Smooth muscle cell (in vitro differentiated cells): ENCODE data around the gene RNF17. TPM values are rescaled to one million over a fixed set of nuclear protein-coding genes. Genes with fewer than 3 reads are reported as not detected.
"Not testable (repeated sequence)": the region's sequence is repeated elsewhere in the genome, so short reads cannot be mapped to it uniquely, and the experiment has no call there.

Source experiments
- DNase-seq: peaks from one replicate; lab custom pipeline; 2025; ENCODE audit not compliant: unreplicated experiment; lab: John Stamatoyannopoulos, UW
- H2AFZ ChIP-seq: fragments of 200-600 bp; sonication (generic); 2 replicates; pipeline ENCODE4 v1.6.0; 2016; ENCODE audit warnings: antibody characterized with exemption, low read depth, mild to moderate bottlenecking
- H3F3A ChIP-seq: fragments of 200-600 bp; sonication (generic); 2 replicates; pipeline ENCODE4 v1.6.0; 2017; ENCODE audit warnings: antibody characterized with exemption, low read depth
- H3K27ac ChIP-seq: fragments of 200-600 bp; sonication (generic); 2 replicates; pipeline ENCODE4 v1.5.1; 2016; ENCODE audit warnings: low read depth, mild to moderate bottlenecking
- H3K27me3 ChIP-seq: fragments of 200-600 bp; sonication (generic); 2 replicates; pipeline ENCODE4 v1.6.1; 2016; ENCODE audit warnings: low read depth, mild to moderate bottlenecking
- H3K36me3 ChIP-seq: fragments of 200-600 bp; sonication (generic); 2 replicates; pipeline ENCODE4 v1.5.1; 2016; ENCODE audit warnings: low read depth
- H3K4me1 ChIP-seq: fragments of 200-600 bp; sonication (generic); 2 replicates; pipeline ENCODE4 v1.5.1; 2016; ENCODE audit warnings: low read depth
- H3K4me2 ChIP-seq: fragments of 200-600 bp; sonication (generic); 2 replicates; pipeline ENCODE4 v1.6.0; 2016; ENCODE audit warnings: mild to moderate bottlenecking
- H3K4me3 ChIP-seq: fragments of 200-600 bp; sonication (generic); 2 replicates; pipeline ENCODE4 v1.5.1; 2016; ENCODE audit warnings: mild to moderate bottlenecking
- H3K79me2 ChIP-seq: fragments of 200-600 bp; sonication (generic); 2 replicates; pipeline ENCODE4 v1.6.0; 2016; ENCODE audit warnings: low read depth, mild to moderate bottlenecking
- H3K9ac ChIP-seq: fragments of 200-600 bp; sonication (generic); 2 replicates; pipeline ENCODE4 v1.6.0; 2016; ENCODE audit warnings: low read depth
- H3K9me3 ChIP-seq: fragments of 200-600 bp; sonication (generic); replicated peaks from 2 replicates; pipeline ENCODE4 v1.5.1; 2016; ENCODE audit warnings: low read depth
- H4K20me1 ChIP-seq: fragments of 200-600 bp; sonication (generic); 2 replicates; pipeline ENCODE4 v1.6.0; 2016; ENCODE audit warnings: low read depth
- CTCF ChIP-seq: fragments of 200-600 bp; sonication (generic); IDR thresholded peaks from 2 replicates; pipeline ENCODE4 v1.5.1; 2017; ENCODE audit warnings: borderline replicate concordance, mild to moderate bottlenecking, antibody characterized with exemption; ENCODE audit not compliant: insufficient read depth, poor library complexity, severe bottlenecking
- WGBS: methylation state at CpG from one replicate; pipeline ENCODE4 v1.1.7; 2016; ENCODE audit warnings: low lambda C conversion rate; 5-methylcytosine and 5-hydroxymethylcytosine counted together
- polyA plus RNA-seq: library from polyadenylated mRNA; unstranded; fragments of >200 nt; fragmentation: Nextera tagmentation; extraction: Ambion mirVana; gene quantifications from 2 replicates; pipeline ENCODE4 v1.2.1, GENCODE V29; 2016
- total RNA-seq: library from RNA; depleted of rRNA; stranded (reverse); fragments of >200 nt; gene quantifications from 2 replicates; pipeline ENCODE4 v1.2.3, GENCODE V29; 2014

Gene RNF17
- total and polyA plus RNA-seq, 2 experiments from 2014 or later = not detected

GRCh38 chr13:24802074-24802473 lies 38.1 kb downstream of the RNF17 start:
- H3K9me3 ChIP-seq = no peaks in the 10 kb centered on the region
- TF ChIP-seq CTCF = no peak
- WGBS = 88% methylated on average over 10 of the region's 10 CpGs

GRCh38 chr13:24821207-24821606 lies 57.2 kb downstream of the RNF17 start:
- 89% methylated on average over 2 of the region's 2 CpGs for WGBS
- DNase-seq = no peak
- no peaks in the 10 kb centered on the region for H3K27me3 ChIP-seq
- H3F3A ChIP-seq = no peaks in the 10 kb centered on the region
- H3K4me1 ChIP-seq = no peaks in the 10 kb centered on the region
- no peak overlapping the region for H3K27ac ChIP-seq
- TF ChIP-seq CTCF = no peak
- no peak overlapping the region for H3K9ac ChIP-seq
- H3K4me3 ChIP-seq = no peak overlapping the region
- H3K79me2 ChIP-seq = no peaks in the 10 kb centered on the region
- H3K36me3 ChIP-seq = no peaks in the 10 kb centered on the region
- H2AFZ ChIP-seq = no peak overlapping the region
- H3K9me3 ChIP-seq = no peaks in the 10 kb centered on the region
- no peak overlapping the region for H3K4me2 ChIP-seq
- no peaks in the 10 kb centered on the region for H4K20me1 ChIP-seq

More at GRCh38 chr13:24802074-24802473, 38.1 kb downstream of the RNF17 start:
- Histone ChIP-seq H3F3A (no peaks in the 10 kb centered on the region), H3K4me3 (no peak overlapping the region), H3K79me2 (no peaks in the 10 kb centered on the region), H3K9ac (no peak overlapping the region), H3K36me3 (no peaks in the 10 kb centered on the region), H2AFZ (no peak overlapping the region), H4K20me1 (no peaks in the 10 kb centered on the region), H3K4me2 (no peak overlapping the region), H3K27me3 (peaks cover 11% of the 10 kb centered on the region), H3K27ac (no peak overlapping the region), H3K4me1 (no peaks in the 10 kb centered on the region)
- DNase-seq = no peak

DNA sequence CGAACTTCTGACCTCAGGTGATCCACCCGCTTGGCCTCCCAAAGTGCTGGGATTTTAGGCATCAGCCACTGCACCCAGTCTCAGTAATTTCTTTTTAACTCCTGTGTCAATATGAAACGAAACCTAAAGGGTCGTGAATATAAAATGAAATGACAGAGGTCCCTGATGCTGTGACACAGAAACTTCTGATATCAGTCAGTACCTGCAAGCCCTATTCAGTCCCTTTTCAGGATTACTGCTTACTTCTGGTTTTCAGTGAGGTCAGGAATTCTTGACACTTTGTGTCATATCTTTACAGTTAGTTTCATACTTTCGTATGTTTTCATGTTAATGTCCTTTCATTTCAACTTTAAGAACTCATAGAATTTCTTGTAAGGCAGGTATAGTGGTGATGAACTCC lies 58.7 kb downstream of the RNF17 start:
- TF ChIP-seq CTCF = no peak
- WGBS = 95% methylated on average over 5 of the region's 5 CpGs

GRCh38 chr13:24823122-24823710 lies 59.2 kb downstream of the RNF17 start:
- H3K4me2 ChIP-seq, H3K4me3 ChIP-seq, H3K79me2 ChIP-seq, H4K20me1 ChIP-seq, H2AFZ ChIP-seq, H3K27me3 ChIP-seq, H3K4me1 ChIP-seq, H3K9ac ChIP-seq, H3K9me3 ChIP-seq, DNase-seq, H3K36me3 ChIP-seq, H3F3A ChIP-seq, H3K27ac ChIP-seq: not testable (repeated sequence)
- 95% methylated on average over 5 of the region's 5 CpGs for WGBS

More for the DNA sequence above, 58.7 kb downstream of the RNF17 start:
- H3K27me3 ChIP-seq = no peaks in the 10 kb centered on the region
- no peak overlapping the region for H2AFZ ChIP-seq
- H3K79me2 ChIP-seq = no peaks in the 10 kb centered on the region
- H3K4me1 ChIP-seq = no peaks in the 10 kb centered on the region
- DNase-seq = no peak
- H3K27ac ChIP-seq = no peak overlapping the region
- no peaks in the 10 kb centered on the region for H3K9me3 ChIP-seq
- H3K9ac ChIP-seq = no peak overlapping the region
- no peak overlapping the region for H3K4me2 ChIP-seq
- no peaks in the 10 kb centered on the region for H4K20me1 ChIP-seq
- H3F3A ChIP-seq = no peaks in the 10 kb centered on the region
- H3K4me3 ChIP-seq = no peak overlapping the region
- H3K36me3 ChIP-seq = no peaks in the 10 kb centered on the region
